Head of caudate nucleus (tissue), 42 donors: ENCODE measurements around the gene VWA7.

Experiments
- DNase-seq, 42 donors: peaks; one replicate each; pipeline versions ENCODE4 v3.0.0 to v3.0.0-alpha.2; 2020 to 2021; ENCODE audit warnings: mixed read lengths in 7 of 42
- intact Hi-C: fragments of 100-400 bp; cut with DNase I; formaldehyde crosslinking; loops from one replicate; pipeline ENCODE4 v1.15.0; 2022

The VWA7 gene

GRCh38 chr6:31780507-31781243 lies 3.5 kb upstream of the VWA7 start:
- DNase-seq, result no peak
- intact Hi-C loops, result no loop called here

GRCh38 chr6:31779908-31780307 lies 2.8 kb upstream of the VWA7 start:
- intact Hi-C loops, result no loop called here
- DNase-seq, result no peak

GRCh38 chr6:31778999-31779885 lies 2.1 kb upstream of the VWA7 start:
- intact Hi-C loops, result no loop called here
- DNase-seq, result no peak

- intact Hi-C loops, result no loop called here
- DNase-seq, result no peak
Observed at GRCh38 chr6:31778193-31778592, 1.1 kb upstream of the VWA7 start.

- intact Hi-C loops, result no loop called here
- DNase-seq, result no peak
Observed at GRCh38 chr6:31777667-31778050, 531 bp upstream of the VWA7 start.

GRCh38 chr6:31776485-31776988 lies 591 bp downstream of the VWA7 start:
- intact Hi-C loops, result no loop called here
- DNase-seq, result peak in 29 of 42 donors; percentile 18 to 73 (median 49)

- intact Hi-C loops, result no loop called here
- no peak for DNase-seq
Observed at GRCh38 chr6:31775633-31776484, 1.3 kb downstream of the VWA7 start.

GRCh38 chr6:31775184-31775583 lies 1.9 kb downstream of the VWA7 start:
- intact Hi-C loops, result no loop called here
- no peak for DNase-seq

- peak in 16 of 42 donors; percentile 18 to 64 (median 40) for DNase-seq
- intact Hi-C loops, result no loop called here
Observed at GRCh38 chr6:31771992-31772358, 5.2 kb downstream of the VWA7 start.

GRCh38 chr6:31770860-31771259 lies 6.3 kb downstream of the VWA7 start:
- DNase-seq, result no peak
- intact Hi-C loops, result no loop called here

GRCh38 chr6:31769684-31770371 lies 7.3 kb downstream of the VWA7 start:
- intact Hi-C loops, result no loop called here

GRCh38 chr6:31768363-31769257 lies 8.5 kb downstream of the VWA7 start:
- intact Hi-C loops, result no loop called here
- peak in 2 of 42 donors; percentile 16 to 51 for DNase-seq

More at GRCh38 chr6:31769684-31770371, 7.3 kb downstream of the VWA7 start:
- DNase-seq, result peak in 30 of 42 donors; percentile 21 to 73 (median 40)

- intact Hi-C loops, result no loop called here
- DNase-seq, result no peak
Observed at GRCh38 chr6:31767096-31767645, 10.0 kb downstream of the VWA7 start.

- intact Hi-C loops, result no loop called here
- DNase-seq, result no peak
Observed at GRCh38 chr6:31765910-31766794, 11.0 kb downstream of the VWA7 start.

GRCh38 chr6:31765559-31765909 lies 11.6 kb downstream of the VWA7 start:
- intact Hi-C loops, result no loop called here
- no peak for DNase-seq

GRCh38 chr6:31764198-31764597 lies 12.9 kb downstream of the VWA7 start:
- no peak for DNase-seq
- intact Hi-C loops, result no loop called here

- intact Hi-C loops, result no loop called here
- peak in 1 of 42 donors; percentile 21 for DNase-seq
Observed at GRCh38 chr6:31763619-31763940, 13.5 kb downstream of the VWA7 start.
